WTC11 (cell line): ENCODE results near the gene CCBE1. TPM values are rescaled to one million over a fixed set of nuclear protein-coding genes. Genes with fewer than 3 reads are reported as not detected.
"Not testable (repeated sequence)": the region's sequence is repeated elsewhere in the genome, so short reads cannot be mapped to it uniquely, and the experiment has no call there.

Source experiments
- ATAC-seq: fragments of 200-7000 bp; cut with Tn5 transposase; 2 replicates; pipeline ENCODE4 v1.10.0; 2021; ENCODE audit warnings: mild to moderate bottlenecking, moderate library complexity
- CTCF ChIA-PET: fragments of 300-600 bp; sonication (Branson Sonifier 250); formaldehyde crosslinking; loops from one replicate; lab custom pipeline; 2021; ENCODE audit warnings: antibody characterized with exemption; lab: Charles Lee
- POLR2A ChIA-PET: fragments of 350-600 bp; sonication (Branson Sonifier 250); formaldehyde crosslinking; loops from one replicate; lab custom pipeline; 2021; ENCODE audit warnings: antibody characterized with exemption; lab: Charles Lee
- DNase-seq: peaks from one replicate; pipeline ENCODE4 v3.0.0; 2021; ENCODE audit warnings: low spot score
- H3K27ac Mint-ChIP-seq: 2 replicates; pipeline ENCODE4 v1.8.0; 2021; ENCODE audit warnings: mixed read lengths
- H3K27me3 Mint-ChIP-seq: 2 replicates; pipeline ENCODE4 v1.8.0; 2021; ENCODE audit warnings: low read depth, mild to moderate bottlenecking, moderate library complexity, mixed read lengths
- H3K36me3 Mint-ChIP-seq: 2 replicates; pipeline ENCODE4 v1.8.0; 2021; ENCODE audit warnings: mixed read lengths
- H3K4me1 Mint-ChIP-seq: 2 replicates; pipeline ENCODE4 v1.8.0; 2022; ENCODE audit warnings: mixed read lengths
- H3K4me3 Mint-ChIP-seq: 2 replicates; pipeline ENCODE4 v1.8.0; 2021; ENCODE audit warnings: mild to moderate bottlenecking, moderate library complexity, mixed read lengths
- H3K9me3 Mint-ChIP-seq: 2 replicates; pipeline ENCODE4 v1.8.0; 2021; ENCODE audit warnings: mixed read lengths
- E2F1 ChIP-seq: sonication (generic); formaldehyde crosslinking; IDR thresholded peaks from 2 replicates; pipeline ENCODE4 v1.8.0; 2022; ENCODE audit warnings: mild to moderate bottlenecking, missing genetic modification reagents
- E2F4 ChIP-seq: sonication (generic); formaldehyde crosslinking; IDR thresholded peaks from 2 replicates; pipeline ENCODE4 v1.8.1; 2022; ENCODE audit warnings: low read depth, mild to moderate bottlenecking, moderate library complexity, missing genetic modification reagents, borderline replicate concordance
- E2F5 ChIP-seq: sonication (generic); formaldehyde crosslinking; IDR thresholded peaks from 2 replicates; pipeline ENCODE4 v1.8.1; 2022; ENCODE audit warnings: mild to moderate bottlenecking, moderate library complexity, missing genetic modification reagents
- ESRRA ChIP-seq: sonication (generic); formaldehyde crosslinking; IDR thresholded peaks from 2 replicates; pipeline ENCODE4 v1.8.1; 2022; ENCODE audit warnings: mild to moderate bottlenecking, missing genetic modification reagents, borderline replicate concordance
- FOXP1 ChIP-seq: sonication (generic); formaldehyde crosslinking; IDR thresholded peaks from 2 replicates; pipeline ENCODE4 v1.8.0; 2022; ENCODE audit warnings: missing genetic modification reagents, mild to moderate bottlenecking, moderate library complexity, borderline replicate concordance
- JUN ChIP-seq: sonication (generic); formaldehyde crosslinking; IDR thresholded peaks from 2 replicates; pipeline ENCODE4 v1.8.0; 2023; ENCODE audit warnings: mild to moderate bottlenecking, missing genetic modification reagents
- KAT7 ChIP-seq: sonication (generic); formaldehyde crosslinking; IDR thresholded peaks from 2 replicates; pipeline ENCODE4 v1.8.1; 2023; ENCODE audit warnings: missing genetic modification reagents, mild to moderate bottlenecking, borderline replicate concordance
- PRDM15 ChIP-seq: sonication (generic); formaldehyde crosslinking; IDR thresholded peaks from 2 replicates; pipeline ENCODE4 v1.8.0; 2022; ENCODE audit warnings: missing genetic modification reagents
- TCF7 ChIP-seq: sonication (generic); formaldehyde crosslinking; IDR thresholded peaks from 2 replicates; pipeline ENCODE4 v1.8.0; 2022; ENCODE audit warnings: mild to moderate bottlenecking, low read depth, missing genetic modification reagents, moderate library complexity
- TEAD1 ChIP-seq: sonication (generic); formaldehyde crosslinking; IDR thresholded peaks from 2 replicates; pipeline ENCODE4 v1.8.0; 2022; ENCODE audit warnings: mild to moderate bottlenecking, missing genetic modification reagents
- ZNF425 ChIP-seq: fragments of 250-450 bp; sonication (Bioruptor Pico); conservative IDR thresholded peaks from 2 replicates; pipeline ENCODE4 v1.9.0; 2021; ENCODE audit warnings: mild to moderate bottlenecking
- total RNA-seq: library from RNA; stranded (reverse); gene quantifications from 3 replicates; pipeline ENCODE4 v1.2.3, GENCODE V29; 2021

Gene CCBE1
- total RNA-seq, 1 experiment from 2014 or later = 9.7 TPM

- no peak for TF ChIP-seq PRDM15 (CRISPR knock-in tag)
- no peak for TF ChIP-seq FOXP1
Observed at GRCh38 chr18:59740141-59740540, 42.9 kb upstream of the CCBE1 start (continued).

- H3K4me3 Mint-ChIP-seq = no peak overlapping the region
- peaks cover 10% of the 10 kb centered on the region for H3K9me3 Mint-ChIP-seq
- ChIA-PET CTCF (no interaction called here), POLR2A (no interaction called here)
- no peak for DNase-seq
- TF ChIP-seq ZNF425 (CRISPR knock-in tag) (no peak), JUN (CRISPR knock-in tag) (no peak), E2F5 (CRISPR knock-in tag) (no peak)
- H3K27me3 Mint-ChIP-seq = no peaks in the 10 kb centered on the region
- H3K4me1 Mint-ChIP-seq = no peaks in the 10 kb centered on the region
- peaks cover 5% of the 10 kb centered on the region for H3K36me3 Mint-ChIP-seq
- H3K27ac Mint-ChIP-seq = no peak overlapping the region
- ATAC-seq = no peak
Observed at GRCh38 chr18:59737776-59738300, 40.6 kb upstream of the CCBE1 start.

GRCh38 chr18:59737335-59737734 is 40.1 kb upstream of the CCBE1 start:
- DNase-seq, H3K36me3 Mint-ChIP-seq, H3K4me1 Mint-ChIP-seq, H3K27ac Mint-ChIP-seq, H3K9me3 Mint-ChIP-seq, H3K27me3 Mint-ChIP-seq, POLR2A ChIA-PET, H3K4me3 Mint-ChIP-seq, CTCF ChIA-PET, ATAC-seq: not testable (repeated sequence)

GRCh38 chr18:59736061-59736460 is 38.8 kb upstream of the CCBE1 start:
- ChIA-PET POLR2A (no interaction called here), CTCF (interaction anchor here (1.6 kb wide), 1 partner anchor 39 kb away, joined by 7 read pairs; the partner anchor contains the start of gene CCBE1)
- Mint-ChIP-seq H3K27me3 (no peaks in the 10 kb centered on the region), H3K27ac (no peak overlapping the region), H3K4me3 (no peak overlapping the region), H3K4me1 (no peaks in the 10 kb centered on the region), H3K36me3 (peaks cover 5% of the 10 kb centered on the region), H3K9me3 (peaks cover 10% of the 10 kb centered on the region)
- TF ChIP-seq KAT7 (CRISPR knock-in tag) = no peak
- TF ChIP-seq E2F1 (CRISPR knock-in tag) = no peak
- TF ChIP-seq E2F4 = no peak
- TF ChIP-seq TEAD1 (CRISPR knock-in tag) = no peak
- TF ChIP-seq ESRRA = no peak
- TF ChIP-seq TCF7 (CRISPR knock-in tag) = no peak
- ATAC-seq (no peak), DNase-seq (no peak)
